Nephron progenitor cell (in vitro differentiated cells): Measurements from ENCODE around the gene DRAP1.

Experiments used
- DNase-seq: peaks from one replicate; pipeline ENCODE4 v3.0.0; 2021
- H3K27ac Mint-ChIP-seq: 2 replicates; pipeline ENCODE4 v1.8.0; 2021; ENCODE audit warnings: mild to moderate bottlenecking, moderate library complexity, mixed read lengths
- H3K27me3 Mint-ChIP-seq: 2 replicates; pipeline ENCODE4 v1.8.0; 2021; ENCODE audit warnings: mild to moderate bottlenecking, low read depth, mixed read lengths; ENCODE audit not compliant: poor library complexity
- H3K36me3 Mint-ChIP-seq: 2 replicates; pipeline ENCODE4 v1.8.0; 2021; ENCODE audit warnings: low read depth, mixed read lengths
- H3K4me1 Mint-ChIP-seq: 2 replicates; pipeline ENCODE4 v1.8.0; 2021; ENCODE audit warnings: mixed read lengths
- H3K4me3 Mint-ChIP-seq: 2 replicates; pipeline ENCODE4 v1.8.0; 2021; ENCODE audit warnings: mild to moderate bottlenecking, moderate library complexity, mixed read lengths
- H3K9me3 Mint-ChIP-seq: 2 replicates; pipeline ENCODE4 v1.8.0; 2021; ENCODE audit warnings: mild to moderate bottlenecking, moderate library complexity, mixed read lengths
- TF ChIP-seq, protein P1 (sequence below): fragments of 200-600 bp; sonication (generic); IDR thresholded peaks from 2 replicates; pipeline ENCODE4 v1.5.0; 2021; ENCODE audit warnings: antibody characterized with exemption

The DRAP1 gene

DNA sequence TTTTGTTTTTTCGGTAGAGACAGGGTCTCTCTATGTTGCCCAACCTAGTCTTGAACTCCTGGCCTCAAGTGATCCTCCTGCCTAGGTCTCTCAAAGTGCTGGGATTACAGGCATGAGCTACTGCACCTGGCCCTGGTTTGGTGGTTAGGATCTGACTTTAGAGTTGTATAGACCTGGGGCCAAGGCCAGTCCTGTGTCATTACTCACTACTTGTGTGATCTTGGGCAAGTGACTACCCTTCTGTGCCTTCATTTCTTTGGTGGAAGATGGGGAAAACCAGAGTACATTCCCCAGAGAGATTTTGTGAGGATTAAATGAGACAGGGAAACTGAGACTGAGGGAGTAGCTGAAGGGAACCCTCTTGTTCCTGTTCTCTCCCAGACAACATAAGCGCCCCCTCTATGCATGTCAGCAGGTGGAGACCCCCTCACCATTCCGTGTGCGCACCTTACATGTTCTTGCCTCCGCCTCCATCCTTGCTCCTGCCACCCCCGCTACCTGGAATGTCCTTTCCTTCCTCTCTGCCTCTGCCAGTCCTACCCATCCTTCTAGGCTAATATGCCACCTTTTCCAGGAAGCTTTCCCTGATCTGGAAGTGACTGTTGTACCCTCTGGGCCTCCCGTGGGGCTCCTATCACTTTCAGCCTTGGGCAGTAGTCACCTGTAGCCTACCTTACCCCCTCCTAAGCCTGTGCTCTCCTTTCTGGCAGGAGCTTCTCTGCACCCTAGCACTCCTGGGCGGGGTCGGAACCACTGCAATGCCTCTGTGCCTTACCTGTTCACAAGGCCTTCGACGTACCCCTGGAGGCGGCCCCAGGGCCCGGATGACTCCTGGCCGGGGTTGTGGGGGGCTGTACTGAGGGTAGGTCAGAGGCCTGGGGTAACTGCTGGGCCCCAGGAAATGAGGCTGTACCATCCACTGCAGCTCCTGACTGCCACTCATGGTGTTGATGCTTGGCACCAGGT, 22.9 kb upstream of the DRAP1 start:
- no peaks in the 10 kb centered on the region for H3K36me3 Mint-ChIP-seq
- peaks cover 67% of the 10 kb centered on the region for H3K27me3 Mint-ChIP-seq
- H3K9me3 Mint-ChIP-seq: peaks cover 4% of the 10 kb centered on the region
- H3K4me1 Mint-ChIP-seq: peaks cover 28% of the 10 kb centered on the region
- TF ChIP-seq, protein P1, sequence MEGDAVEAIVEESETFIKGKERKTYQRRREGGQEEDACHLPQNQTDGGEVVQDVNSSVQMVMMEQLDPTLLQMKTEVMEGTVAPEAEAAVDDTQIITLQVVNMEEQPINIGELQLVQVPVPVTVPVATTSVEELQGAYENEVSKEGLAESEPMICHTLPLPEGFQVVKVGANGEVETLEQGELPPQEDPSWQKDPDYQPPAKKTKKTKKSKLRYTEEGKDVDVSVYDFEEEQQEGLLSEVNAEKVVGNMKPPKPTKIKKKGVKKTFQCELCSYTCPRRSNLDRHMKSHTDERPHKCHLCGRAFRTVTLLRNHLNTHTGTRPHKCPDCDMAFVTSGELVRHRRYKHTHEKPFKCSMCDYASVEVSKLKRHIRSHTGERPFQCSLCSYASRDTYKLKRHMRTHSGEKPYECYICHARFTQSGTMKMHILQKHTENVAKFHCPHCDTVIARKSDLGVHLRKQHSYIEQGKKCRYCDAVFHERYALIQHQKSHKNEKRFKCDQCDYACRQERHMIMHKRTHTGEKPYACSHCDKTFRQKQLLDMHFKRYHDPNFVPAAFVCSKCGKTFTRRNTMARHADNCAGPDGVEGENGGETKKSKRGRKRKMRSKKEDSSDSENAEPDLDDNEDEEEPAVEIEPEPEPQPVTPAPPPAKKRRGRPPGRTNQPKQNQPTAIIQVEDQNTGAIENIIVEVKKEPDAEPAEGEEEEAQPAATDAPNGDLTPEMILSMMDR: no peak
- H3K27ac Mint-ChIP-seq: no peak overlapping the region
- no peak overlapping the region for H3K4me3 Mint-ChIP-seq
- DNase-seq: no peak

DNA sequence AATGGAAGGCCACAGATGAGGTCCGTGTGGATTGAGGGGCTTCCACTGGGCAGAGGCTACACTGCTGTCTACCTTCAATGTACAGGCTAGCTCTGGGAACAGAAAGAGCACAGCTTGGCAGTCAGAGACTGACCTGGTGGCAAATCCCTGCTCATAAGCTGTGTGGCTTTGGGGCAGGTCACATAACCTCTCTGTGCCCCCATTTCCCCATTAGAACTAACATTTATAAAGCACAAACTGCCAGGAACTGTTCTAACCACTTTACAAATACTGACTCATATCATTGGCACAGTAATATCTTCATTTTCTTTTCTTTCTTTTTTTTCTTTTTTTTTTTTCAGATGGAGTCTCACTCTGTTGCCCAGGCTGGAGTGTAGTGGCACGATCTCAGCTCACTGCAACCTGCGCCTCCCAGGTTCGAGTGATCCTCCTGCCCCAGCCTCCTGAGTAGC, 22.2 kb upstream of the DRAP1 start:
- Mint-ChIP-seq H3K27ac (no peak overlapping the region), H3K4me1 (peaks cover 28% of the 10 kb centered on the region), H3K9me3 (peaks cover 4% of the 10 kb centered on the region), H3K36me3 (no peaks in the 10 kb centered on the region), H3K27me3 (peaks cover 74% of the 10 kb centered on the region), H3K4me3 (no peak overlapping the region)
- DNase-seq: no peak
- TF ChIP-seq, protein P1: no peak

DNA sequence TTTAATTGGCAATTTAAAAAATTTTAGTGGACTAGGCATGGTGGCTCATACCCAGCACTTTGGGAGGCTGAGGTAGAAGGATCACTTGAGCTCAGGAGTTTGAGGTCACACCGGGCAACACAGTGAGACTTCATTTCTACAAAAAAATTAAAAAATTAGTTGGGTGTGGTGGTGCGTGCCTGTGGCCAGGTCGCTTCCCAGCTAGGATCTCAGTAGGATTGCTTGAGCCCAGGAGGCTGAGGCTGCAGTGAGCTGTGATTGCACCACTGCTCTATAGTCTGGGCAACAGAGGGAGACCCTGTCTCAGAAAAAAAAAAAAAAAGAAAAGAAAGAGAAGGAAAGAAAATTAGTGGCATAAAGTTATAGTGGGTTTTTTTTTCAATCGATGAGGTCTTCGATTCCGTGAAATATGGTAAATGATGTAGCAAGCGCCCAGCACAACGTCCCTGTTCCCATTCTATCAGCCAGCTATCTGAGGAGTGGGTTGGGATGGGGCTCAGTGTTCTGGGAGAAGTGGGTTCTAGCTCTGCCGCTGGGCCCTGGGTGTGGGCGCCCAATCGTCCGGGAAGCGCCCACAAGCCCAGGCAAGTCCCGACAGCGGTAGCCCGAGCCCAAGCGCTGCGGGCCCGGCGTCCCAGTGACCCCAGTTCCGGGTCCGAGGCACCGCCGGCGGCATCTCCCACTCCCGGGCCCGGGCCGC, 20.4 kb upstream of the DRAP1 start:
- H3K36me3 Mint-ChIP-seq: no peaks in the 10 kb centered on the region
- peak overlapping the region; percentile 81 for H3K4me3 Mint-ChIP-seq
- TF ChIP-seq, protein P1: no peak
- H3K9me3 Mint-ChIP-seq: peaks cover 4% of the 10 kb centered on the region
- DNase-seq: no peak
- H3K27ac Mint-ChIP-seq: no peak overlapping the region
- peaks cover 87% of the 10 kb centered on the region for H3K27me3 Mint-ChIP-seq
- peaks cover 26% of the 10 kb centered on the region for H3K4me1 Mint-ChIP-seq

DNA sequence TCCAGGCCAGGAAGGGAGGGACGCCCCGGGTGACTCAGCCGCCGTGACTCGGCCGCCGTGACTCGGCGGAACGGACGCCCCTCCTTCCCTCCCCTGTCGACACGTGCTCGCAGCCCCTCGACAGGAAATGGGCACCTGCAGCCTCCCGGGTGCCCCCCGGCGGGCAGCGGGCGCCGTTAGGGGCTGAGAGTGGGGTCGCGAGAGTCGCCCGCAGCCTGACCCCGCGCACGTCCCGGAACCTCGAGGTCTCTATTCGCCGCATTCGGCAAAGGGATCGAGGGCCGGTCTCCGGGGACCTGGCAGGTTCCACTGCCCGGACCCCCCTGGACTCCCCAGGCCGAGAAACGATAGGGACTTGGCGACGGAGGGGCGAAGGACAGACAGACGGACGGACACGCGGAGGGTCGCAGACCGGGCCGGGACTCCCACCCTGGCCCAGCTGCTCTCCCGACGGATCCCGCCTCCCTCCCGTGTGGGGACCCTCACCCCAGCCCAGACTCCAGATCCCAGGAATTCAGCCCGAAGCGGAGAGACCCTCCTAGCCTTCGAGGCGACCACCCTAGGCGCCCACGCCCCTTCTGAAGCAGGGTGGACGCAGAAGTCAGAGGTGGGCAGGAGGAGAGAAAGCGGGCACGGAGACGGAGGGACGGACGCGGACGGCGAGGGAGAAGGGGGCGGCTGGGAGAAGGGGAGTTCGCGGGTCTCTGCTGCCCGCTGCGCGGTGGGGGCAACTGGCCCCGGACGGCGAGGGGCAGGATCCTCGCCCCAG, 19.7 kb upstream of the DRAP1 start:
- DNase-seq: peak; percentile 48
- H3K27me3 Mint-ChIP-seq: peaks cover 94% of the 10 kb centered on the region
- no peak overlapping the region for H3K27ac Mint-ChIP-seq
- H3K4me1 Mint-ChIP-seq: peaks cover 25% of the 10 kb centered on the region
- H3K4me3 Mint-ChIP-seq: peak overlapping the region; percentile 66
- peaks cover 4% of the 10 kb centered on the region for H3K9me3 Mint-ChIP-seq
- TF ChIP-seq, protein P1: no peak
- no peaks in the 10 kb centered on the region for H3K36me3 Mint-ChIP-seq

DNA sequence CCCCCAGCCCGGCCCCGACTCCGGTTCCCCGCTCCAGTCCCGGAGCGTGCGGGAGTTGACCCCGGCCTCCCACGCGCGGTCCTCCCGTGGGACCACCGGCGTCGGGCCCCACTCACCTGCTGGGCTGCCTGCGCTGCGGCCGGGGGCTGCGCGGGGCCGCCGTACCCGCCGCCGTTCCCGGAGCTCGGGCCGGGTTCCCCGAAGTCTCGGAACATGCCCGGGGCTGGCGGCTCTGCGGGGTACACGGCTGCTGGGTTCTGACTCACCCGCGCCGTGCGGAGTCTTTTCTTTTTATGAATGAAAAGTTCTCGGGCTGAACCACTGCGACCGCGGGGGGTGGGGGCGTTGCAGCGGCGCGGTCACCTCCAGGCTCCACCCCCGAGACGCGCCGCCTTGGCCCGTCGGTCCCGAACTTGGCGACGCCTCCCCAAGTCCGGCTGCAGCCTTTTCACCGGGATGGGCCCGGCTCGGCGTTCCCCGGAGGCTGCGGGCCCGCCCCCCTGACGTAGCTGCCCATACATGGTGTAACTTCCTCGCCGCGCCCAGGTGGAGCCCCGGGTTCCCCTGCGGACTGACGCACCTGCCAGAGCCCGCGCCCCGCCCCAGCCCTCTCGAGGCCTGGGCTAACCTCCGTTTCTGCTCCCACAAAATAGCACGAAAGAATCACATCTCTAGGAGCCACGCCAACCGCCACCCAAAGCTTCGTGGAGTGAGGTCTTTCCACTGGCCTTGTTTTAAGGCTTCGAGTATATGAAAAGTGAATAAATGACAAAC, 18.9 kb upstream of the DRAP1 start, which contains the start of gene FOSL1:
FOSL1 (minus strand) TSS at position 264 of the 774 bp plus-strand sequence; CDS start at position 215, 49 bp downstream.
- peaks cover 4% of the 10 kb centered on the region for H3K9me3 Mint-ChIP-seq
- no peak within 1 kb of the TSS for H3K27ac Mint-ChIP-seq
- peak within 1 kb of the TSS; percentile 66 for H3K4me3 Mint-ChIP-seq
- peaks cover 25% of the 10 kb centered on the region for H3K4me1 Mint-ChIP-seq
- H3K36me3 Mint-ChIP-seq: no peaks in the 10 kb centered on the region
- peaks cover 97% of the 10 kb centered on the region for H3K27me3 Mint-ChIP-seq
- peak; percentile 74 for DNase-seq
- TF ChIP-seq, protein P1: no peak
